Esophagus (tissue), 2 donors: ENCODE results near the gene FAM3B. TPM values are rescaled to one million over a fixed set of nuclear protein-coding genes. Genes with fewer than 3 reads are reported as not detected.
"Not testable (repeated sequence)": the region's sequence is repeated elsewhere in the genome, so short reads cannot be mapped to it uniquely, and the experiment has no call there.

Source experiments
- H3K27ac ChIP-seq, 2 donors: one replicate each; pipeline ENCODE4 v1.5.1; 2013; ENCODE audit warnings: low read depth in 2 of 2, mild to moderate bottlenecking in 2 of 2, inconsistent platforms in 1 of 2, low read length in 1 of 2, moderate library complexity in 1 of 2
- H3K27me3 ChIP-seq, 2 donors: one replicate each; pipeline ENCODE4 v1.6.1; 2013; ENCODE audit warnings: low read length in 2 of 2, control low read depth in 1 of 2, mild to moderate bottlenecking in 1 of 2; ENCODE audit not compliant: insufficient read depth in 2 of 2, control insufficient read depth in 1 of 2
- H3K36me3 ChIP-seq, 2 donors: one replicate each; pipeline ENCODE4 v1.6.1; 2013; ENCODE audit warnings: low read length in 1 of 2; ENCODE audit not compliant: control insufficient read depth in 2 of 2, insufficient read depth in 2 of 2
- H3K4me1 ChIP-seq, 2 donors: one replicate each; pipeline ENCODE4 v1.6.1; 2013; ENCODE audit warnings: low read length in 1 of 2; ENCODE audit not compliant: control insufficient read depth in 2 of 2, insufficient read depth in 2 of 2
- H3K4me3 ChIP-seq, 2 donors: one replicate each; pipeline ENCODE4 v1.5.1; 2013; ENCODE audit warnings: low read length in 2 of 2, mild to moderate bottlenecking in 2 of 2, low read depth in 1 of 2, moderate library complexity in 1 of 2
- H3K9me3 ChIP-seq, 2 donors: one replicate each; pipeline ENCODE4 v1.6.1; 2013; ENCODE audit warnings: mild to moderate bottlenecking in 2 of 2, low read depth in 1 of 2, low read length in 1 of 2, moderate library complexity in 1 of 2; ENCODE audit not compliant: control insufficient read depth in 2 of 2, insufficient read depth in 1 of 2
- WGBS, 2 donors: extraction: QIAGEN DNeasy Blood & Tissue Kit; methylation state at CpG; one replicate each; pipeline ENCODE4 v1.1.7; 2013; 5-methylcytosine and 5-hydroxymethylcytosine counted together
- polyA plus RNA-seq, 2 donors: library from polyadenylated mRNA; stranded (reverse); fragments of 200-250 nt; gene quantifications; one replicate each; pipeline ENCODE4 v1.2.3, GENCODE V29; 2013
- donor health status: healthy with polysubstance abuse.
- donor health status: Bipolar disorder and iron deficiency.

FAM3B gene
- polyA plus RNA-seq, 2 donors = 57.1 to 65.5 TPM

- no peak overlapping the region for H3K4me3 ChIP-seq
- H3K36me3 ChIP-seq = no peaks in the 10 kb centered on the region
- H3K27me3 ChIP-seq = no peaks in the 10 kb centered on the region
- WGBS, 2 donors = 59 to 61% methylated on average over 24 of the region's 24 CpGs
- peaks cover 0 to 6% of the 10 kb centered on the region in 2 donors for H3K4me1 ChIP-seq
- H3K27ac ChIP-seq = no peak overlapping the region
- H3K9me3 ChIP-seq = no peaks in the 10 kb centered on the region
Measured at GRCh38 chr21:41290106-41290799, 26.3 kb upstream of the FAM3B start.

- Histone ChIP-seq H3K36me3 (no peaks in the 10 kb centered on the region), H3K27ac (peak overlapping the region; percentile 53 to 60), H3K27me3 (no peaks in the 10 kb centered on the region), H3K9me3 (no peaks in the 10 kb centered on the region), H3K4me1 (peaks cover 4 to 12% of the 10 kb centered on the region in 2 donors), H3K4me3 (no peak overlapping the region)
- WGBS, 2 donors = 39 to 52% methylated on average over 1 of the region's 1 CpG
Measured at GRCh38 chr21:41294548-41295231, 21.9 kb upstream of the FAM3B start.

GRCh38 chr21:41295721-41296254 lies 20.8 kb upstream of the FAM3B start:
- H3K27me3 ChIP-seq = no peaks in the 10 kb centered on the region
- WGBS, 2 donors = 46 to 51% methylated on average over 4 of the region's 4 CpGs
- no peak overlapping the region for H3K4me3 ChIP-seq
- H3K27ac ChIP-seq = peak overlapping the region; percentile 68 to 94
- H3K36me3 ChIP-seq = no peaks in the 10 kb centered on the region
- H3K9me3 ChIP-seq = no peaks in the 10 kb centered on the region
- peaks cover 4 to 12% of the 10 kb centered on the region in 2 donors for H3K4me1 ChIP-seq

GRCh38 chr21:41302976-41303375 lies 13.6 kb upstream of the FAM3B start:
- no peaks in the 10 kb centered on the region for H3K4me1 ChIP-seq
- H3K36me3 ChIP-seq = no peaks in the 10 kb centered on the region
- no peaks in the 10 kb centered on the region for H3K9me3 ChIP-seq
- no peak overlapping the region for H3K4me3 ChIP-seq
- 77 to 83% methylated on average over 1 of the region's 1 CpG for WGBS, 2 donors
- no peaks in the 10 kb centered on the region for H3K27me3 ChIP-seq
- H3K27ac ChIP-seq = no peak overlapping the region

- Histone ChIP-seq H3K36me3 (no peaks in the 10 kb centered on the region), H3K27ac (no peak overlapping the region), H3K27me3 (no peaks in the 10 kb centered on the region), H3K4me3 (no peak overlapping the region), H3K9me3 (no peaks in the 10 kb centered on the region), H3K4me1 (peaks cover 0 to 1% of the 10 kb centered on the region in 2 donors)
- WGBS, 2 donors = 95 to 96% methylated on average over 40 of the region's 40 CpGs
Measured at GRCh38 chr21:41304068-41304720, 12.4 kb upstream of the FAM3B start.

- Histone ChIP-seq H3K4me1 (peaks cover 0 to 3% of the 10 kb centered on the region in 2 donors), H3K27ac (no peak overlapping the region)
Measured at GRCh38 chr21:41307219-41307618, 9.4 kb upstream of the FAM3B start.

GRCh38 chr21:41313285-41314164 lies 3.1 kb upstream of the FAM3B start:
- H3K27me3 ChIP-seq, H3K27ac ChIP-seq, H3K9me3 ChIP-seq, H3K4me3 ChIP-seq, H3K36me3 ChIP-seq: not testable (repeated sequence)
- peaks cover 3 to 19% of the 10 kb centered on the region in 2 donors for H3K4me1 ChIP-seq
- WGBS, 2 donors = 94 to 95% methylated on average over 4 to 5 of the region's 8 CpGs

More at GRCh38 chr21:41307219-41307618, 9.4 kb upstream of the FAM3B start:
- Histone ChIP-seq H3K27me3 (no peaks in the 10 kb centered on the region), H3K9me3 (no peaks in the 10 kb centered on the region), H3K4me3 (no peak overlapping the region), H3K36me3 (no peaks in the 10 kb centered on the region)

GRCh38 chr21:41315726-41316125 lies 875 bp upstream of the FAM3B start:
- Histone ChIP-seq H3K36me3 (no peaks in the 10 kb centered on the region), H3K4me3 (peak overlapping the region in 1 of 2 donors; percentile 53), H3K4me1 (peaks cover 3 to 21% of the 10 kb centered on the region in 2 donors), H3K27ac (peak overlapping the region in 1 of 2 donors; percentile 56), H3K9me3 (no peaks in the 10 kb centered on the region), H3K27me3 (peaks cover 0 to 2% of the 10 kb centered on the region in 2 donors)
- WGBS, 2 donors = 88 to 89% methylated on average over 6 of the region's 6 CpGs

GRCh38 chr21:41317063-41317392 lies 427 bp downstream of the FAM3B start:
- H3K36me3 ChIP-seq = no peaks in the 10 kb centered on the region
- WGBS, 2 donors = 14 to 23% methylated on average over 19 of the region's 19 CpGs
- peaks cover 5 to 32% of the 10 kb centered on the region in 2 donors for H3K4me1 ChIP-seq
- H3K4me3 ChIP-seq = peak overlapping the region; percentile 53 to 57
- peak overlapping the region; percentile 56 to 58 for H3K27ac ChIP-seq
- no peaks in the 10 kb centered on the region for H3K9me3 ChIP-seq
- H3K27me3 ChIP-seq = peaks cover 0 to 2% of the 10 kb centered on the region in 2 donors
